ENCODE data around the gene SPATA2. TPM values are rescaled to one million over a fixed set of nuclear protein-coding genes. Genes with fewer than 3 reads are reported as not detected.

Gene SPATA2
- total and polyA plus RNA-seq, 12 donors: 2.8 to 9.3 (median 6.1) TPM

DNA sequence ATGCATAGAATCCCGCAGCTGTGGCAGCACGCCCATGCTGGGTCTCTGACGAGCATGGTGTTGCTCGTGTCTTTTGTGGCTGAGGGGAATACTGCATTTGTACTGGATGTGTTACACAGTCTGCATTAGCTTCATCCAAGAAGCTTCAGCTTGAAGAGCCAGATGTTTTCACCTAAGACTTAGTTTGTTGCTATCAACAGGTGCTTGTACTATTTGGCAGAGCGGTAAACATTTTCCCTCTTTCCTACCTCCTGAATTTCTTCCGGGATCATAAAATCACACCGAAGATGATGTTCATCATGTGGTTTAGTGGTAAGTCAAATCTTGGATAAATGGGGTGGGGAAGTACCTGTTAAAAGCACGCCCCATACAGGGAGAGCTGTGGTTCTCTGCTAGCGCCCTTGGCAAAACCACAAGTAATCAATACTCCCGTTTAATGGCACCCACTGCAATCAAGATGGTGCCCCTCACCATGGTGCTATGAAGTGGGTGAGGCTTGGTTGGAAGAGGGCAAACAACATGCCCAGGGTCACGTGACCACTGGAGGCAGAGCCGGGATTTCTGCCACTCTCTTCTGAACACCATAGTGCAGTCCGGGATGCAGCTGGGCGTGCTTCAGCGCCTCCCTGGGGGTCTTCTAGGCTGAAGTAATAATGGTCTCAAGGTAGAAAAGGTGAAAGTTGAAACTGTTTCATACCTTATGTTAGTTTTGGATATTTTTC lies 34.4 kb downstream of the SPATA2 start:
- DNase-seq: peak in 1 of 7 donors; percentile 15
- TF ChIP-seq, protein P1, sequence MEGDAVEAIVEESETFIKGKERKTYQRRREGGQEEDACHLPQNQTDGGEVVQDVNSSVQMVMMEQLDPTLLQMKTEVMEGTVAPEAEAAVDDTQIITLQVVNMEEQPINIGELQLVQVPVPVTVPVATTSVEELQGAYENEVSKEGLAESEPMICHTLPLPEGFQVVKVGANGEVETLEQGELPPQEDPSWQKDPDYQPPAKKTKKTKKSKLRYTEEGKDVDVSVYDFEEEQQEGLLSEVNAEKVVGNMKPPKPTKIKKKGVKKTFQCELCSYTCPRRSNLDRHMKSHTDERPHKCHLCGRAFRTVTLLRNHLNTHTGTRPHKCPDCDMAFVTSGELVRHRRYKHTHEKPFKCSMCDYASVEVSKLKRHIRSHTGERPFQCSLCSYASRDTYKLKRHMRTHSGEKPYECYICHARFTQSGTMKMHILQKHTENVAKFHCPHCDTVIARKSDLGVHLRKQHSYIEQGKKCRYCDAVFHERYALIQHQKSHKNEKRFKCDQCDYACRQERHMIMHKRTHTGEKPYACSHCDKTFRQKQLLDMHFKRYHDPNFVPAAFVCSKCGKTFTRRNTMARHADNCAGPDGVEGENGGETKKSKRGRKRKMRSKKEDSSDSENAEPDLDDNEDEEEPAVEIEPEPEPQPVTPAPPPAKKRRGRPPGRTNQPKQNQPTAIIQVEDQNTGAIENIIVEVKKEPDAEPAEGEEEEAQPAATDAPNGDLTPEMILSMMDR (IDR thresholded peaks at IDR 0.05): no peak
- no peak for TF ChIP-seq POLR2A (IDR thresholded peaks at IDR 0.05)
- Histone ChIP-seq H3K36me3 (replicated peaks in 1 of 2) (peaks cover 0 to 37% of the 10 kb centered on the region in 2 donors), H3K27me3 (no peaks in the 10 kb centered on the region), H3K4me1 (replicated peaks in 1 of 2) (peaks cover 0 to 5% of the 10 kb centered on the region in 2 donors), H3K4me3 (no peak overlapping the region), H3K9me3 (replicated peaks in 1 of 3) (no peaks in the 10 kb centered on the region), H3K27ac (no peak overlapping the region)
- WGBS, 4 donors: 91 to 94% (median 92%) methylated on average over 15 of the region's 15 CpGs
- intact Hi-C loops (cut with DNase I): no loop called here

DNA sequence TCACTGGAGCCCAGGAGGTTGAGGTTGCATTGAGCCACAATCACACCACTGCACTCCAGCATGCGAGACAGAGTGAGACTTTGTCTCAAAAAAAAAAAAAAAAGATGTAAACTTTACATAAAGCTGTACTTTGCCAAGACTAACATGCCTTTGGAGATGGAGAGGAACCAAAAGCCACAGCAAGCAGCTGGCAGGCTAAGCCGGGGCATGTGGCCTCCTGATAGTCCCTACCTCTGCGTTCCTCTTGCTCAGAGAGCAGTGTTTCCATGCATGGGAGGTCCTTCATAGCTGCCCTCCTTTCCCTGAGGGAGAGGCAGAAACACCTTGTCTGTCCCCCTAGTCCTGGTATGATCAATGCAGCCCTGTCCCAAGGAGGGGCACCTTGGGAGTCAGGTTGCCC lies 35.2 kb downstream of the SPATA2 start:
- WGBS, 4 donors: 84 to 95% (median 88%) methylated on average over 3 of the region's 3 CpGs
- peaks cover 0 to 30% of the 10 kb centered on the region in 2 donors for H3K36me3 ChIP-seq (replicated peaks in 1 of 2)

DNA sequence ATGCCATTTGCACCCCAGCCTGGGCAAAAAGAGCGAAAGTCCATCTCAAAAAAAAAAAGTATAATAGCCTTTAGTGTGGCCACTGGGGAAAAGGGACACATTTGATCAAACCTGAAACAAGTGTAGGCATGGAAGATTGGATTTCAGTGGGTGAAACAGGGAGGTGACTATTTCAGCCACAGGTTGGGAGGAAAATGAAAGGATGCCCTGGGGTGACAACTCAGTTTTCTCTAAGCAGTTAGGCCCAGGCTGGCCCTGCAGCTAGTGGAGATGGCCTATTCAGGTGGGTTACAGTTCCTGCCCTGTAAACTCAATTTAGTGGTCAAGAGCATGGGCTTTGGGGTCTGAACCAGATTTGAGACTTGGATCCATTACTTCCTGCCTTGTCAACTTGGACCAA lies 36.4 kb downstream of the SPATA2 start:
- Histone ChIP-seq H3K9me3 (replicated peaks in 1 of 3) (no peaks in the 10 kb centered on the region), H3K27ac (no peak overlapping the region), H3K27me3 (no peaks in the 10 kb centered on the region), H3K36me3 (replicated peaks in 1 of 2) (peaks cover 0 to 26% of the 10 kb centered on the region in 2 donors), H3K4me1 (replicated peaks in 1 of 2) (peaks cover 0 to 6% of the 10 kb centered on the region in 2 donors), H3K4me3 (no peak overlapping the region)
- intact Hi-C loops (cut with DNase I): no loop called here
- peak in 1 of 7 donors; percentile 3 for DNase-seq
- 95 to 100% (median 100%) methylated on average over 1 of the region's 1 CpG for WGBS, 4 donors
- TF ChIP-seq POLR2A (IDR thresholded peaks at IDR 0.05): no peak
- TF ChIP-seq, protein P1 (IDR thresholded peaks at IDR 0.05): no peak

More for the DNA sequence above, 35.2 kb downstream of the SPATA2 start:
- no peaks in the 10 kb centered on the region for H3K27me3 ChIP-seq
- no peak overlapping the region for H3K27ac ChIP-seq
- no peak overlapping the region for H3K4me3 ChIP-seq
- no peaks in the 10 kb centered on the region for H3K9me3 ChIP-seq (replicated peaks in 1 of 3)
- DNase-seq: peak in 1 of 7 donors; percentile 8
- TF ChIP-seq, protein P1 (IDR thresholded peaks at IDR 0.05): no peak
- TF ChIP-seq POLR2A (IDR thresholded peaks at IDR 0.05): no peak
- H3K4me1 ChIP-seq (replicated peaks in 1 of 2): peaks cover 0 to 6% of the 10 kb centered on the region in 2 donors
- intact Hi-C loops (cut with DNase I): no loop called here

DNA sequence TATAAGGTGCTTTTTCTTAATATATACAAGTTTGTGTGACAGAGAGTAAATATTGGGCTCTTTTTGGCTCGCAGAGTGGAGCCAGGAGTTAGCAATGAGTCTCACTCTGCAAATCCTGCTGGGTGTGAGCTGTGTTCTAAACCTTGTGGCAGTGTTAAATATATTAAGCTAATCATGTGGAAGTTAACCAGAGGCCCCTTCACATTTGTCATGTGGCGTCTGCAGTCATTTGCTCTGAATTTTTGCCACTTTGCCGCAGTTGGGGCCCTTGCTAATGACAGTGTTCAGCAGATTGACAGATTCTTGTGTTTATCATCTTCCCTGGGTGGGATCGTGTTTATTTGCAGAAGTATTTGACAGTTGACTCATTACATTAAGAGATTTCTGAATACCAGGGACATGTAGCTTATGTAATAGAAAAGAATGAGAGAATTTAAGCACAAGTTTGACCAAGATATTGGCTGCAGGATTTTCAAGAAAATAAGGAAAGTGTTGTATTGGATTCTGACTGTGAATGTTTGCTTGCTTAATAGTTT lies 37.9 kb downstream of the SPATA2 start:
- Histone ChIP-seq H3K27ac (no peak overlapping the region), H3K36me3 (replicated peaks in 1 of 2) (peaks cover 0 to 17% of the 10 kb centered on the region in 2 donors)

More for the DNA sequence above, 37.9 kb downstream of the SPATA2 start:
- DNase-seq: peak in 2 of 7 donors; percentile 7 to 25
- no peaks in the 10 kb centered on the region for H3K9me3 ChIP-seq (replicated peaks in 1 of 3)
- no peak overlapping the region for H3K4me3 ChIP-seq
- TF ChIP-seq, protein P1 (IDR thresholded peaks at IDR 0.05): no peak
- TF ChIP-seq POLR2A (IDR thresholded peaks at IDR 0.05): no peak
- no peaks in the 10 kb centered on the region for H3K27me3 ChIP-seq
- intact Hi-C loops (cut with DNase I): no loop called here
- WGBS, 4 donors: 59 to 91% (median 74%) methylated on average over 4 of the region's 4 CpGs
- peaks cover 0 to 6% of the 10 kb centered on the region in 2 donors for H3K4me1 ChIP-seq (replicated peaks in 1 of 2)

Data from adrenal gland (tissue), 12 donors.